ENCODE measurements around the gene THBS3.
"Not testable (repeated sequence)": the region's sequence is repeated elsewhere in the genome, so short reads cannot be mapped to it uniquely, and the experiment has no call there.

THBS3 gene

DNA sequence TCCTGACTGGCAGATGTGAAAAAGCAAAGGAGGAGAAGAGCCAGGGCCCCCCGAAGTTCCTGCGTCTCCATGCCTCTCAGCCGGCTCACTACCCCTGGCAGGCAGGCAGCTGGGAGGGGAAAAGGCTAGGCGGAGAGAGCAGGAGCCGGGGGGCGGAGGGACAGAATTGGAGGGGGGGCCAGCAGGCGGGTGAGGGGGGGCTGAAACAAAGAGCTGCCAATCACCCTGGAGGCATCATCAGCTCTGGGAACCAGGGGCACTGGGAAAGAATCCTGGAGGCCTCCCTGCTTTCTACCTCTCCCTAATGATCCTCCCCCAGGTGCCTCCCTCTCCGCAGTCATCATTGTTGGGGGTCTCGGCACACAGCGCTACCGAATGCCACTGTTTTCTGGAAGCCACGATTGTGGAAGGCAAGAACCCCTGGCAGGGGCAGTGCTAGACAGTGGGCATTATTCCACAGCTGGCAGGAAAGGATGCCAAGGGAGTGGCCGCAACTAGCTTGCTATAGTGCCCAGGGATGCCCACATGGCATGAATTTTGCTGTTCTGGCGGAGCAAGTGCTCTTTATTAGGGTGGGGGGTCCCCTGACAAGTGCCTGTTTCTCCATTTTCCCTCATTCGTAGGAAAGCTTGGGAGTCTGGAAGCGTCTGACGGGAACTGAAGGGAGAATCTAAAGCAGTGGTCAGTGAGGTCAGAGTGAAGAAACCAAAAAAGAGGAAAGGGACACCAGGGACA, at the start of gene THBS3:
Gene THBS3, minus strand, starts transcription at position 92 of the 735 bp plus-strand sequence. Its CDS starts 21 bp downstream, at position 71.
- Histone ChIP-seq H3K4me1 (peaks cover 21% of the 10 kb centered on the region), H3K9me3 (no peaks in the 10 kb centered on the region), H3K36me3 (replicated peaks) (peaks cover 10% of the 10 kb centered on the region), H3K27me3 (ENCODE audit: low read depth) (no peaks in the 10 kb centered on the region), H3K4me3 (peak within 1 kb of the TSS; percentile 88)
- DNase-seq (ENCODE audit: low spot score in 2 of 2) = peak; percentile 9 to 71
- in situ Hi-C loops (cut with MboI; ENCODE audit: low sequenced_read_pairs) = no loop called here

DNA sequence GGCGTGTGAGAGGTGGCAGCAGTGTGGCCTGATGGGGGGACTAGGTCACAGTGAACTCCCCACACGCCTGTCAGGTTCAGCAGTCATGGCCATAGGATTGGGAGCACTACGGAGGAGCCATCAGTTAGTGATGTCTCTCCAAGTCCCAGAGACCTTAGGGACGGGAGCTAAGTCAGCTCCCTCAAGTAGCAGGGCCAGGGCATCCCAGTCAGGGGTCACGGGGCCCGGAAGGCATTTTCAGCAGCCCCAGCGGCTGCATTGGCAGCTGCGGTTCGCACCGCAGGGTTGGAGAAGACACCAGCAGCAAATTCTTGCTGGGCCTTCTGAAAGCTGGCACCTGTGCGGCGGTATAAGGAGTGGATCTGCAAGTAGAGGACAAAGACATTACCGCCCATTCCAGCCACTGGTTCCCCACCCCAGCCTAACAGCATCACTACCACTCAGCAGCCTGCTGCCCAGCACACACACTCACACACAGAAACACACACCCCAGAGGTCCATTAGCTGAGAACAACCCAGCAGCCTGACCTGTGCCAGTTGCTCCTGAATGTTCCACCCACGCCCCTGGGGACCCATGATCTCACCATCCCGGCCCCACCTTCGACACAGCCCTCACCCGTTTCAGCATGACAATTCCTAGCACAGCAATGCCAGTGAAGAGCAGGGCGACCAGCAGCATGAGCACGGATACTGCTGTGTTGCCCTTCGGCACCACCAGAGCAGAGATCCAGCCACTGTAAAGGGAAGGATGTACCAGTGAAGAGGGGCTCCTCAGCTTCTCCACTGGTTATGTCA, 48.6 kb upstream of the THBS3 start:
- no peaks in the 10 kb centered on the region for H3K27me3 ChIP-seq (ENCODE audit: low read depth)
- in situ Hi-C loops (cut with MboI; ENCODE audit: low sequenced_read_pairs) = no loop called here
- peak overlapping the region; percentile 67 for H3K4me3 ChIP-seq
- peaks cover 28% of the 10 kb centered on the region for H3K36me3 ChIP-seq (replicated peaks)
- H3K4me1 ChIP-seq = peaks cover 20% of the 10 kb centered on the region
- DNase-seq (ENCODE audit: low spot score in 2 of 2) = no peak
- H3K9me3 ChIP-seq = no peaks in the 10 kb centered on the region

DNA sequence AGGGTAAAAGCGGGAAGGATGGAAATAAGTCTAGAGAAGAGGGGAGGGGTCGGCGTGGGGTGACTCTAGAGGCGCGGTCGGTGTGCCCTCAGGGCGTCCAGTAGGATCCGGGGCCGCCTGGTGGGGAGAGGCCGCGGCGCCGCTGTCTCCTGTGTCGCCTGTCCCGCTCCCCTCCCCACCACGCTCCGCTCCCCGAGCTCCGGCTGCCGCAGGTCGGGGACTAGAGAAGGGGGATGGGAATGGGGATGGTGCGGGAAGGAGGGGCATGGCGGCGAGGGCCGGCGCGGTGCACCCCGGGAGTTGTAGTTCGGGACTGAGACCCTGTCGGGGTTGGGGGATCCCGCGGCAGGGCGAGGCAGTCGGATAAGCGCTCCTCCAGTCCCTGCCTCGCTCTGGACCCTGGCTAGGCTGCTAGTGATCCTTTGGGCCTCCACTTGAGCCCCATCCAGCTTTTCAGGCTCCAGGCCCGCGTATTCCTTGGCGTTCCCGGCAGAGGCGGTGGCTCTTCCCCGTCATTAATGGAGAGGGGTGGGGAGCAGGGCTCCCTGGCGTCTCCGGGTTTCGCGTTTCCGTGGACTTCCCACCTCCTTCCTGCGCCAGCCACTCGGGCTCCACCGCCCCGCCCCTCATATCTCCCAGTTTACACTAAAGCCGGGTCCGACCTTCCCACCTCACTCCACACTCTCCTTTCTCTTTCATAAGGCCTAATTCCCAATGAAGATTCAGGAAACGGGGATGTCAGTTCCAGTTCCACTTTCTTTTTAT, 47.7 kb upstream of the THBS3 start, which contains the start of gene ENTREP3:
Gene ENTREP3, minus strand, starts transcription at position 241 of the 765 bp plus-strand sequence. CDS start 606 bp downstream, outside the sequence.
- Histone ChIP-seq H3K4me1 (peaks cover 21% of the 10 kb centered on the region), H3K4me3 (peak within 1 kb of the TSS; percentile 67), H3K27me3 (ENCODE audit: low read depth) (no peaks in the 10 kb centered on the region), H3K9me3 (no peaks in the 10 kb centered on the region), H3K36me3 (replicated peaks) (peaks cover 30% of the 10 kb centered on the region)
- in situ Hi-C loops (cut with MboI; ENCODE audit: low sequenced_read_pairs) = no loop called here
- peak; percentile 84 to 95 for DNase-seq (ENCODE audit: low spot score in 2 of 2)

DNA sequence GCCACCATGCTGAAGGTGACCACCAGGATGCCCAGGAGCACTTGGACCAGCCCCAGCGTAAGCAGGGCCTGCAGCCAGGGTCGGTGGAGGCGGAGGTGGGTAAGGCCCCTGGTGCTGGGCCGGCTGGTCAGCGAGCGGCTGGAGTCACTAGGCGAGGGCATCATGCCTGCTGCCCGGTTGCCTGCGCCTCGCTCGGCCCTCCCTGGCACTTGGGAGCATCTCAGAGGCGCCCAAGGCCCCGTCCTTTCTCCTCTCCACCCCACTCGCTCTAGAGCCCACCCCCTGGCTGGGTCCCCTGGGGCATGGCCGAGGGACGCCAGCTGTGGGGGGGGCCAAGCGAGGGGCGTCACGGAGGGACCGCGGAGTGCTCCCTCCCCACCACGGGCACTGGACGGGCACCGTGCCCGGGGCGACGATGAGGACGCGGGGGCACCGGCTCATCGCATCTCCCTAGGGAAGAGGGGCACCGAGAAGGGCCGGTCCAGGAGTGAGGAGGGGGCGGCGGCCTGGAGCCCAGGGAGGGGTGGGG, 47.1 kb upstream of the THBS3 start:
- in situ Hi-C loops (cut with MboI; ENCODE audit: low sequenced_read_pairs) = no loop called here
- Histone ChIP-seq H3K9me3 (no peaks in the 10 kb centered on the region), H3K4me3 (peak overlapping the region; percentile 67), H3K27me3 (ENCODE audit: low read depth) (no peaks in the 10 kb centered on the region), H3K4me1 (peaks cover 21% of the 10 kb centered on the region), H3K36me3 (replicated peaks) (peaks cover 28% of the 10 kb centered on the region)
- peak in 1 of 2 experiments; percentile 28 for DNase-seq (ENCODE audit: low spot score in 2 of 2)

DNA sequence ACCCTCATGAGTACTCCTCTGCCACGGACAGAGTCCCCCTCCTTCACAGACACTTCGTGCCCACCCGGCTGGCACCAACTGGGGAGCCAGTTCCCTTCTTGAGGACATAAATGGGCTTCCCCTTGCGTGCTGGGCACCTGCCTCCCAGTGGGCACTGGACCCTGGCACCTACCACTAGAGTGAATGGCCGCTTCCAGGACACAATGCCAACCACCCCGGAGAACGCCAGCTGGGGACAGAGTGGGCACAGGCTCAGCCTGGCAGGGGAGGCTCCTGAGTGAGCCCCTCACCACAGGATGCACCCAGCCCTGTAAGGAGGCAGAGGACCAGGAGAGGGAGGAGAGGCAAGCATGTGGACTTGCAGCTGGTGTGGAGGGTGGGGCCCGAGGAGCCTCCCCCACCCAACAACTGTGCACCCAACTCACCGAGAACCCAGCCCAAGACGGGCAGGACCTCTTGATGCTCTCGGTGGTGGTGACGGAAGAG, 46.6 kb upstream of the THBS3 start:
- H3K9me3 ChIP-seq = no peaks in the 10 kb centered on the region
- H3K27me3 ChIP-seq (ENCODE audit: low read depth) = no peaks in the 10 kb centered on the region
- peak overlapping the region; percentile 67 for H3K4me3 ChIP-seq
- peaks cover 29% of the 10 kb centered on the region for H3K36me3 ChIP-seq (replicated peaks)
- in situ Hi-C loops (cut with MboI; ENCODE audit: low sequenced_read_pairs) = no loop called here
- DNase-seq (ENCODE audit: low spot score in 2 of 2) = no peak
- peaks cover 21% of the 10 kb centered on the region for H3K4me1 ChIP-seq

DNA sequence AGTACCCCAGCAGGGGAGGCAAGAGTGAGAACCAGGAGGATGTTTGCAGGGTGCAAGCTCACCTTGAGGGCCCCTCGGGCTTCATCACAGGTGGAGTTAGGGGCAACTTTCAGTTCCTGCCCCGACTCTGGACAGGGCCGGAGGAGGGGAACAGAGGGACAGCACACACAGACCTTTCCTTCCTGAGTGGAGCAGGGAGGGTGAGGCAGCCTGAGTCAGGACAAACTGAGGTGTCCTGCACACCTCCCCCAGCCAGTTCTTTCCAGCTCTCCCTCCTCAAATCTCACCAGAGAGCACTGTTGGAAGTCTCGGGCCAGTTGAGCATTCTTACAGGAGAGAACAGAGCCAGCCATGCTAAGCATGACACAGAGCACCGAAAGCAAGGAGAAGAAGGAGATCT, 46.1 kb upstream of the THBS3 start:
- in situ Hi-C loops (cut with MboI; ENCODE audit: low sequenced_read_pairs) = no loop called here
- Histone ChIP-seq H3K36me3 (replicated peaks) (peaks cover 34% of the 10 kb centered on the region), H3K27me3 (ENCODE audit: low read depth) (no peaks in the 10 kb centered on the region), H3K9me3 (no peaks in the 10 kb centered on the region), H3K4me1 (peaks cover 21% of the 10 kb centered on the region), H3K4me3 (peak overlapping the region; percentile 67)
- peak in 1 of 2 experiments; percentile 7 for DNase-seq (ENCODE audit: low spot score in 2 of 2)

DNA sequence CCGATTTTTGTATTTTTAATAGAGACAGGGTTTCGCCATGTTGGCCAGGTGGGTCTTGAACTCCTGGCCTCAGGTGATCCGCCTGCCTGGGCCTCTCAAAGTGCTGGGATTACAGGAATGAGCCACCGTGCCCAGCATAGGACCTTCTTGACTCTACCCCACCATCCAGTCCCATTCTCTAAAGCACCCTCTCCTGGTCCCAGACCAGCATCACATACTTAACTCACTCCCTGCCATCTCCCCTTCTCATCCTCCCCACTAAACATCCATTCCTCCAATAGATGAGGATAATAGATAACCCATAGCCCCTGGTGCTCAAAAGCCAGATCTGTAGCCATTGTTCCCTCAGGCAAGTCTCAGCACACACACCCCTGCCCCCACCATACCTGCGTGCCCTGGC, 45.5 kb upstream of the THBS3 start:
- in situ Hi-C loops (cut with MboI; ENCODE audit: low sequenced_read_pairs) = no loop called here
- DNase-seq (ENCODE audit: low spot score in 2 of 2) = peak; percentile 20 to 33
- peak overlapping the region; percentile 67 for H3K4me3 ChIP-seq
- H3K4me1 ChIP-seq = peaks cover 21% of the 10 kb centered on the region
- no peaks in the 10 kb centered on the region for H3K27me3 ChIP-seq (ENCODE audit: low read depth)
- no peaks in the 10 kb centered on the region for H3K9me3 ChIP-seq
- peaks cover 35% of the 10 kb centered on the region for H3K36me3 ChIP-seq (replicated peaks)

DNA sequence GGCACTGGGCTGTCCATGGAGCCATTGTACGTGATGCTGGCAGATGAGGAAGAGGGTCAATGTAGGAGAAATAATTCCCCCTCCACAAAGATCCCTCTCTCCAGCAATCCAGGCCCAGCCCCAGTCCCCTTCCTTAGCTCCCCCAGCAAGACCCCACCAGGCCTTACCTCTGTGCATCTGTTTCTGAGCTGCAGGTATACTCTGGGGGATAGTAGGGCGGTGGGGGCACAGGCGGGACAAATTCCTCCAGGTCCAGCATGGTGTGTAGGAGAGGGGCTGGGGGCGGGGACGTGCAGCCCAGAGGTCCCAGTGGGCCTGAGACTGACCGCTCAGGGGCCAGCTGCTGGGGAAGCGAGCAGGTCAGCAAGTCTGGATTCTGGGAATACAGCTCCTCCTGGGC, 43.9 kb upstream of the THBS3 start:
- no peaks in the 10 kb centered on the region for H3K27me3 ChIP-seq (ENCODE audit: low read depth)
- in situ Hi-C loops (cut with MboI; ENCODE audit: low sequenced_read_pairs) = no loop called here
- peaks cover 44% of the 10 kb centered on the region for H3K36me3 ChIP-seq (replicated peaks)
- H3K4me1 ChIP-seq = peaks cover 21% of the 10 kb centered on the region
- no peak for DNase-seq (ENCODE audit: low spot score in 2 of 2)
- no peak overlapping the region for H3K4me3 ChIP-seq
- no peaks in the 10 kb centered on the region for H3K9me3 ChIP-seq

DNA sequence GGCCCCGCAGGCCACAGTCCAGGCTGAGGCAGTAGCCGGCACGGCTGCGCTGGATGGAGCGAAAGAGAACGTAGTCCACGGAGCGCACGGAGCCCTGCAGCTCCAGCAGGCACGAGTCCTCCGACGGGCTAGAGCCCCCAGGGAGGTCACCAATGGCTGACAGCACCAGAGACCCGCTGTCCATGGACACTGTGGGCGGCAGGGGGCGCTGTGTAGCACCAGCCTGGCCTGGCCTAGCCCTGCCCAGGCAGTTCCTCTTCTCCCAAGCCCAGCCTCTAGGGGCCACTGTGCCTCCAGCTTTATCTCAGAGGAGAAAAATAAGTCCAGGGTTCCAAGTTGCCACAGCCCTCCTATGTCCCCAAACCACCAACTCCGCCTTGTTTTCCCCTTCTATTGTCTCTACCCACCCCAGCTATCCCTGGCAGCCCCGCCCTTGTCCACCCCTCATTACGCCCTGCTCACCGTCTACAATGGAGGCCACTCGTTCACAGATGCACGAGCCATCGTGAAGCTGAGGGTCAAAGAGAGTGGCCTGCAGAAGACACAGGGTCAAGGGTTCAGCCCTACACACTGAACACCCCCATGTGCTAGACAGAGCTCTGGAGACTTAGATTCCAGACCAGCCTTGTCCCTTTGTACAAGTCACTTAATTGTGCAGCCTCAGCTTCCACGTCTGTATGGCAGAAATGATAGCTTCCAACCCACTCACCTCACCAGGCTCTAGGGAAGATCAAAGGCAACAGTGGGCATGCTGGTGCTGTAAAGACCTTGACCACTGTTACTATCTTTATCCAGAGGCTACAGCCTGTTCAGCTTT, 43.1 kb upstream of the THBS3 start:
- Histone ChIP-seq H3K4me3 (no peak overlapping the region), H3K27me3 (ENCODE audit: low read depth) (no peaks in the 10 kb centered on the region), H3K36me3 (replicated peaks) (peaks cover 37% of the 10 kb centered on the region), H3K9me3 (no peaks in the 10 kb centered on the region), H3K4me1 (peaks cover 20% of the 10 kb centered on the region)
- peak; percentile 93 to 98 for DNase-seq (ENCODE audit: low spot score in 2 of 2)
- in situ Hi-C loops (cut with MboI; ENCODE audit: low sequenced_read_pairs) = no loop called here

DNA sequence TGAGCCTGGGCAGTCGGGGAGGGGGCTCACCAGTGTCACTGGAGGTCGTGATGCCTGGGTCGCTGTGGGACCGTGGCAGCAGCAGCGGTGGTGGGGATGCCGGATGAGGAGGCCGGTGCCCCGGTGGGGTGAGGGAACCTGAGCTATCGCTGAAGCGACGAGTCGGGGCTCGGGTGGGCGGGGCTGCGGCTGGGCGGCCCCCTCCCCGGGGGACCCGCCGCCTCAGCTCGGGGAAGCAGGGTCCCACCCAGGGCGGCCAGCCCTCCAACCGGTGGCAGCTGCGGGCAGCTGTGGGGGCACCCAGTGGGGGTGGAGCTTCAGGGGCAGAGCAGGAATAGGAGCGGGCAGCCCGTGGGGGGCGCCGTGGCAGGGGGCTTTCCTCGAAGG, 42.5 kb upstream of the THBS3 start:
- Histone ChIP-seq H3K4me1 (peaks cover 16% of the 10 kb centered on the region), H3K4me3 (no peak overlapping the region), H3K9me3 (no peaks in the 10 kb centered on the region), H3K27me3 (ENCODE audit: low read depth) (no peaks in the 10 kb centered on the region), H3K36me3 (replicated peaks) (peaks cover 37% of the 10 kb centered on the region)
- DNase-seq (ENCODE audit: low spot score in 2 of 2) = no peak
- in situ Hi-C loops (cut with MboI; ENCODE audit: low sequenced_read_pairs) = no loop called here

DNA sequence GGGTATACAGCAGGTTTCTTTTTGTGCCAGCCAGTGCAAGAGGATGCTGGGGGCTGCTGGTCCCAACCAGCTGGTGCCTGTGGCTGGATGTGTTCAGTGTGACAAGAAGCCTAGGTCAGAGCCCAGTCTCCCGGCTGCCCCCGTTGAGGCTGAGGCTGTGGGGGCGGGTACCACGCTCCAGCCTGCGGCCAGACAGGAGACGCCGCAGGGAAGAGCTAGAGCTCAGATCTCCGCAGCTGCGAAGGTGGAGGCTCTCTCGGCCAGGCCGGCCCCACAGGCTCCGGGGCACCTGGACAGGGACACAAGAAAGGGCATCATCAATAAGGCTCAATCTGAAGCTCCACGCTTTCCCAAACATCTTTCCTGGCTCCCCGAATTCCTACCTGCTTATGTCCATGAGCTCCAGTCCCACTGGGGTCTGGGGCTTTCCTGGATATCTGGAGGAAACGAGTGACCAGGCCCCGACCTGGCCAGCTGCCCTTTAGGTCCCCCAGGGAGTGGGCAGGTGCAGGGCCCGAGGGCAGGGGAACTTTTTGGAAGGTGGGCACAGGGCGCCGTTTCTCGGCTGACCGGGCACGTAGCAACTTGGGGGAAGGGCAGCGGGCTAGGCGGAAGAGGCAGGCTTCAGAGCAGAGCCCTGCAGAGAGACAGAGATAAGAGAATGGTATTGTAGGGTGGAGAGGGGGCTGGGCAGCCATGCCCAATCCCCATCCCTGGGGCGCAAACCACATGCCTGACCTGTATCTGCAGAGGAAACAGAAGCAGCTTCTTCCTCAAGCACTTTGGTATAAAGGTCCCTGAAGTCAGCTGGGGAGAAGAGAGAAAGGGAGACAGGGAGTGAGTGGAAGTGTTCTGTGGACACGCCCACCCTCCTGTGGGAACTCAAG, 40.2 kb upstream of the THBS3 start:
- Histone ChIP-seq H3K27me3 (ENCODE audit: low read depth) (no peaks in the 10 kb centered on the region), H3K4me1 (peaks cover 13% of the 10 kb centered on the region), H3K9me3 (no peaks in the 10 kb centered on the region), H3K36me3 (replicated peaks) (peaks cover 32% of the 10 kb centered on the region), H3K4me3 (no peak overlapping the region)
- no peak for DNase-seq (ENCODE audit: low spot score in 2 of 2)
- in situ Hi-C loops (cut with MboI; ENCODE audit: low sequenced_read_pairs) = no loop called here

DNA sequence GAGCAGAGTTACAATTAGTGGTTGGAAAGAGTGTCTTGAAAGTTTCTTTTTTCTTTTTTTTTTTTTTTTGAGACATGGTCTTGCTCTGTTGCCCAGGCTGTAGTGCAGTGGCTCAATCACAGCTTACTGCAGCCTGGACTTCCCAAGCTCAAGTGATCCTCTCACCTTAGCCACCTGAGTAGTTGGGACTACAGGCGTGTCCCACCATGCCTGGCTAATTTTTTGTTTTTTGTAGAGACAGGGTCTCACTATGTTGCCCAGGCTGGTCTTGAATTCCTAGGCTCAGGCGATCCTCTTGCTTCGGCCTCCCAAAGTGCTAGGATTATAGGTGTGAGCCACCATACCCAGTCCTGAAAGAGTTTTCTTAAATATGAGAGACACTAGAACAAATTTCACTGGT, 39.1 kb upstream of the THBS3 start:
- in situ Hi-C loops (cut with MboI; ENCODE audit: low sequenced_read_pairs); H3K9me3 ChIP-seq; H3K27me3 ChIP-seq (ENCODE audit: low read depth); DNase-seq (ENCODE audit: low spot score in 2 of 2); H3K4me3 ChIP-seq: not testable (repeated sequence)
- Histone ChIP-seq H3K4me1 (peaks cover 18% of the 10 kb centered on the region), H3K36me3 (replicated peaks) (peaks cover 31% of the 10 kb centered on the region)

Data from HAP-1 (cell line).